Stomach (tissue), 9 donors: ENCODE measurements around the gene BTG2. TPM values are rescaled to one million over a fixed set of nuclear protein-coding genes. Genes with fewer than 3 reads are reported as not detected.

ENCODE experiments used
- DNase-seq, 2 donors: peaks; one replicate each; pipeline versions ENCODE4 v3.0.0 to v3.0.0-alpha.2; 2013 to 2019
- H3K27ac ChIP-seq, 5 donors: fragments of 200-600 bp in 4 of 5; sonication (generic) in 4 of 5; one replicate each; pipeline ENCODE4 v1.5.1; 2013 to 2019; ENCODE audit warnings: mild to moderate bottlenecking in 1 of 5, moderate library complexity in 1 of 5
- H3K27me3 ChIP-seq, 3 donors: fragments of 200-600 bp; sonication (generic); one replicate each; pipeline ENCODE4 v1.5.1; 2017 to 2019; ENCODE audit warnings: mixed run types in 1 of 3
- H3K36me3 ChIP-seq, 4 donors: fragments of 200-600 bp; sonication (generic); 1 replicate in 3 of 4; 2 replicates in 1 of 4; pipeline ENCODE4 v1.5.1; 2016 to 2019
- H3K4me1 ChIP-seq, 4 donors: fragments of 200-600 bp; sonication (generic); one replicate each; pipeline ENCODE4 v1.5.1; 2016 to 2019
- H3K4me3 ChIP-seq, 4 donors: fragments of 200-600 bp; sonication (generic) in 3 of 4; one replicate each; pipeline ENCODE4 v1.5.1; 2016 to 2019; ENCODE audit warnings: mild to moderate bottlenecking in 1 of 4
- H3K9me3 ChIP-seq, 4 donors: fragments of 200-600 bp; sonication (generic); one replicate each; pipeline ENCODE4 v1.5.1; 2016 to 2019
- EP300 ChIP-seq: sonication (generic); formaldehyde crosslinking; IDR thresholded peaks from one replicate; pipeline ENCODE4 v1.6.1; 2017; ENCODE audit warnings: antibody characterized with exemption
- POLR2A ChIP-seq, 4 donors: fragments of 450-650 bp; IDR thresholded peaks; one replicate each; pipeline ENCODE4 v1.6.1; 2016; ENCODE audit warnings: antibody characterized with exemption in 4 of 4, control low read depth in 2 of 4, mild to moderate bottlenecking in 1 of 4, moderate library complexity in 1 of 4
- POLR2AphosphoS5 ChIP-seq, 3 donors: sonication (generic); formaldehyde crosslinking; IDR thresholded peaks; one replicate each; pipeline ENCODE4 v1.6.1; 2016; ENCODE audit warnings: antibody characterized with exemption in 3 of 3
- WGBS, 5 donors: extraction: QIAGEN DNeasy Blood & Tissue Kit in 3 of 5; methylation state at CpG; one replicate each; pipeline versions ENCODE4 v1.1.5 to v1.1.7; 2013 to 2018; 5-methylcytosine and 5-hydroxymethylcytosine counted together
- intact Hi-C: fragments of 100-400 bp; cut with DNase I; formaldehyde crosslinking; loops from one replicate; pipeline ENCODE4 v1.15.1; 2023; ENCODE audit warnings: low total_unique reads
- polyA plus RNA-seq, 3 donors: library from polyadenylated mRNA; stranded (reverse); fragments of 200-250 nt; gene quantifications; one replicate each; pipeline ENCODE4 v1.2.3, GENCODE V29; 2013
- total RNA-seq, 5 donors: library from RNA; depleted of rRNA; stranded (reverse); fragments of >200 nt; gene quantifications; one replicate each; pipeline versions ENCODE4 v1.1.0 to v1.2.3, GENCODE V29; 2014 to 2016
- TF ChIP-seq, protein P1 (sequence below), 7 experiments: fragments of 450-650 bp in 4 of 7; fragments of 200-600 bp in 3 of 7; sonication (generic) in 3 of 7; IDR thresholded peaks; one replicate each; pipeline ENCODE4 v1.5.1; 2016 to 2019; ENCODE audit warnings: antibody characterized with exemption in 7 of 7, control low read depth in 2 of 7, mild to moderate bottlenecking in 1 of 7
- donor health status: healthy with polysubstance abuse.
- donor health status: Bipolar disorder and iron deficiency.
- donor health status: healthy.

The BTG2 gene
- total and polyA plus RNA-seq, 8 donors: 46.4 to 231 (median 87.4) TPM

GRCh38 chr1:203289281-203289981, 15.9 kb upstream of the BTG2 start:
- intact Hi-C loops: no loop called here
- TF ChIP-seq EP300 (no peak), POLR2A (IDR thresholded peaks at IDR 0.05) (no peak), POLR2AphosphoS5 (IDR thresholded peaks at IDR 0.05) (peak in 2 of 3 donors; percentile 16 to 20)
- TF ChIP-seq, protein P1, sequence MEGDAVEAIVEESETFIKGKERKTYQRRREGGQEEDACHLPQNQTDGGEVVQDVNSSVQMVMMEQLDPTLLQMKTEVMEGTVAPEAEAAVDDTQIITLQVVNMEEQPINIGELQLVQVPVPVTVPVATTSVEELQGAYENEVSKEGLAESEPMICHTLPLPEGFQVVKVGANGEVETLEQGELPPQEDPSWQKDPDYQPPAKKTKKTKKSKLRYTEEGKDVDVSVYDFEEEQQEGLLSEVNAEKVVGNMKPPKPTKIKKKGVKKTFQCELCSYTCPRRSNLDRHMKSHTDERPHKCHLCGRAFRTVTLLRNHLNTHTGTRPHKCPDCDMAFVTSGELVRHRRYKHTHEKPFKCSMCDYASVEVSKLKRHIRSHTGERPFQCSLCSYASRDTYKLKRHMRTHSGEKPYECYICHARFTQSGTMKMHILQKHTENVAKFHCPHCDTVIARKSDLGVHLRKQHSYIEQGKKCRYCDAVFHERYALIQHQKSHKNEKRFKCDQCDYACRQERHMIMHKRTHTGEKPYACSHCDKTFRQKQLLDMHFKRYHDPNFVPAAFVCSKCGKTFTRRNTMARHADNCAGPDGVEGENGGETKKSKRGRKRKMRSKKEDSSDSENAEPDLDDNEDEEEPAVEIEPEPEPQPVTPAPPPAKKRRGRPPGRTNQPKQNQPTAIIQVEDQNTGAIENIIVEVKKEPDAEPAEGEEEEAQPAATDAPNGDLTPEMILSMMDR (IDR thresholded peaks at IDR 0.05): no peak
- WGBS, 5 donors: 39 to 57% (median 51%) methylated on average over 12 of the region's 12 CpGs
- peak overlapping the region in 1 of 4 donors; percentile 7 for H3K4me3 ChIP-seq
- peak; percentile 56 to 83 for DNase-seq
- H3K4me1 ChIP-seq: peaks cover 56 to 68% (median 63%) of the 10 kb centered on the region in 4 donors
- H3K9me3 ChIP-seq: no peaks in the 10 kb centered on the region
- H3K27me3 ChIP-seq: no peaks in the 10 kb centered on the region
- peak overlapping the region; percentile 72 to 97 (median 92) for H3K27ac ChIP-seq
- H3K36me3 ChIP-seq: no peaks in the 10 kb centered on the region

- H3K4me3 ChIP-seq: peak overlapping the region; percentile 7 to 29 (median 18)
- H3K27me3 ChIP-seq: no peaks in the 10 kb centered on the region
- peaks cover 56 to 68% (median 63%) of the 10 kb centered on the region in 4 donors for H3K4me1 ChIP-seq
- intact Hi-C loops: no loop called here
- DNase-seq: no peak
- no peaks in the 10 kb centered on the region for H3K9me3 ChIP-seq
- no peaks in the 10 kb centered on the region for H3K36me3 ChIP-seq
- TF ChIP-seq EP300: no peak
- TF ChIP-seq, protein P1 (IDR thresholded peaks at IDR 0.05): no peak
- no peak for TF ChIP-seq POLR2A (IDR thresholded peaks at IDR 0.05)
- no peak for TF ChIP-seq POLR2AphosphoS5 (IDR thresholded peaks at IDR 0.05)
- peak overlapping the region; percentile 72 to 97 (median 92) for H3K27ac ChIP-seq
- WGBS, 5 donors: 38 to 60% (median 58%) methylated on average over 2 of the region's 2 CpGs
Measured at GRCh38 chr1:203289982-203290260, 15.4 kb upstream of the BTG2 start.

DNA sequence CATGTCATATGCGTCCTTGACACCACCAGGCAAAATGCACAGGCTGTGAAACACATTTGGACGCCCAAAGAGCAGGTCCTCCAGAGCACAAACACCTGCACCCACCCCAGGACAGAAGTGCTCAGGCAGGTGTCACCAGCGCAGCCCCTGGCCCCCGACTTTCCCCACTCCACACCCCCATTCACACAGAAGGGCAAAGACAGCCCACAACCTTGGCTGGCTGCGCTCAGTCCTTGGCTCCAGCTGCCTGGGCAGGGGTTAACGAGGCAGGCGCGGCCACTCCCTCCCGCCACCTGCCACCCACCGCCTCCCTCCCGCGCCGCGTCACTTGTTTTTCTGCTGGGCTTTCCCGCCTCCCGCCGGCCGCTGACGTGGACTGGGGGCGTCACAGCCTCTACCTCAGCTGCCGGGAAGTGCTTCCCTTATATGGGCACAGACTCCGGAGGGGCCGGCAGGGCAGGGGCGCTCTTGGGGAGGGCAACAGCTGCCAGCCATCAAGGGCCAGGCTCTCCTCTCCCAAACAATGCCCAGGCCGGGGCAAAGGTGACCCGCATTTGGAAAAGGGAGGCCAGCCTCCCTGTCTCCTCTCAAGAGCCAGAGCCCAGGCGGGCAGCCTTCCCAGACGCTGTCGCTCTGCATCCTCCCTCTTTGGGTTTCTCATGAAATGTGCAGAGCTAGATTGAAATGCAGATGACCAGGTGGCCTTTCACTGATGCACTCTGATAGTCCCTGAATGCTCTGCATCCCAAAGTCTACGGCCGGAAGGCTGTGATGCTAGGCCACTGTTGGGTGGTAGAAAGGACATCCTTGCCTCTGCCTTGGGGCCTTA, 14.8 kb upstream of the BTG2 start:
- H3K9me3 ChIP-seq: no peaks in the 10 kb centered on the region
- peak overlapping the region; percentile 7 to 29 (median 18) for H3K4me3 ChIP-seq
- peak; percentile 97 for TF ChIP-seq EP300
- peak in 2 of 4 donors; percentile 77 to 79 for TF ChIP-seq POLR2A (IDR thresholded peaks at IDR 0.05)
- peak; percentile 90 to 94 (median 94) for TF ChIP-seq POLR2AphosphoS5 (IDR thresholded peaks at IDR 0.05)
- TF ChIP-seq, protein P1 (IDR thresholded peaks at IDR 0.05): no peak
- 9 to 23% (median 10%) methylated on average over 11 to 31 of the region's 31 CpGs for WGBS, 5 donors
- peaks cover 56 to 67% (median 63%) of the 10 kb centered on the region in 4 donors for H3K4me1 ChIP-seq
- intact Hi-C loops: no loop called here
- H3K27me3 ChIP-seq: no peaks in the 10 kb centered on the region
- H3K36me3 ChIP-seq: no peaks in the 10 kb centered on the region
- H3K27ac ChIP-seq: peak overlapping the region; percentile 72 to 97 (median 92)
- DNase-seq: peak; percentile 99

DNA sequence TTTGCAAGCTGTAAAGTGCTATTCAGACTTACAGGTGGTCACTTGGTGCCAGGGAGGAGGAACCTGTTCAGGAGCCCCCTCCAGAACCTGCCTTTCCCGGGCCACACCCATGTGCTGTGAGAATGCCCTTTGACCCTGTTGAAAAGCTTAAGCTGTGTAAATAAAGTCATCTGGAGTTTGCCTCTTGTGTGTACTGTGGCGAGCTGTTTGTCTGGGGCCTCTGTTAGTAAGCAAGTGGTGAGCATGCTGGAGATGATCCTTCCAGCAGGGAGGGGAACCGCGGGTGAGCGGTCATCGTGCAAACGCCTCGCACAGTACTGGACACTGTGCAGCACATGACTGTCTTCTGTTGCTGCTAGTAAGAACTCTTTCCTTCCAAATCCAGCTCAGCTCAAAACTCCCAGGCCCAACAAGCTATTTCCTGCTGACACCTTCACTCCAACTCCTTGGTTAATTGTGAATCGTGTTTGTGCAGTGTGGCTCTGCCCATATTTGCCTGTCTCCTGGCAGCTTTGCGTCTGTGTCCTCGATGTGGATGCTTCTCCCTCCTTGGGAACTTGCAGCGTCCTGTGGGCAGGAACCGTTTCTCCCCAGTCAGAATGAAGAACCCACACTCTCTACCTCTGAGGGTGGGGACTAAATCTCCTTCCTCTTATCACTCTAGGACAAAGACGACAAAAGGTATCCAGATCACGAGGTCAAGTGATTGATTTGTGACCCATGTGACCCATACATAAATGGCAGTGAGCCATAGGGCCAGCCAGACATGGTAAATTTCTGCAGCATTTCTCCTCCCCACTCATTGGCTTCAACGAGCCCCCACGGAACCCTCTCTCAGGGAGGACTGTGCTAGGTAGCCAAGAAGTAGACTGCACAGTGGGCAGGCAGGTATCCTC, 13.9 kb upstream of the BTG2 start:
- H3K27ac ChIP-seq: peak overlapping the region; percentile 72 to 97 (median 92)
- no peaks in the 10 kb centered on the region for H3K36me3 ChIP-seq
- peak; percentile 50 to 86 for DNase-seq
- H3K27me3 ChIP-seq: no peaks in the 10 kb centered on the region
- intact Hi-C loops: no loop called here
- H3K4me1 ChIP-seq: peaks cover 47 to 65% (median 57%) of the 10 kb centered on the region in 4 donors
- 46 to 58% (median 52%) methylated on average over 17 of the region's 17 CpGs for WGBS, 5 donors
- H3K4me3 ChIP-seq: peak overlapping the region in 1 of 4 donors; percentile 29
- no peak for TF ChIP-seq EP300
- peak; percentile 21 to 58 (median 49) for TF ChIP-seq POLR2AphosphoS5 (IDR thresholded peaks at IDR 0.05)
- no peaks in the 10 kb centered on the region for H3K9me3 ChIP-seq
